Putamen (tissue), 1 donor: ENCODE measurements around the gene THSD1.

ENCODE experiments used
- DNase-seq: peaks from one replicate; pipeline ENCODE4 v3.0.0-alpha.2; 2016; ENCODE audit warnings: low spot score

THSD1 gene

GRCh38 chr13:52405767-52406494 is at the start of gene THSD1:
Gene THSD1 (minus strand): TSS chr13:52406172. CDS start chr13:52402600, 3,572 bp downstream.
- DNase-seq: no peak

DNA sequence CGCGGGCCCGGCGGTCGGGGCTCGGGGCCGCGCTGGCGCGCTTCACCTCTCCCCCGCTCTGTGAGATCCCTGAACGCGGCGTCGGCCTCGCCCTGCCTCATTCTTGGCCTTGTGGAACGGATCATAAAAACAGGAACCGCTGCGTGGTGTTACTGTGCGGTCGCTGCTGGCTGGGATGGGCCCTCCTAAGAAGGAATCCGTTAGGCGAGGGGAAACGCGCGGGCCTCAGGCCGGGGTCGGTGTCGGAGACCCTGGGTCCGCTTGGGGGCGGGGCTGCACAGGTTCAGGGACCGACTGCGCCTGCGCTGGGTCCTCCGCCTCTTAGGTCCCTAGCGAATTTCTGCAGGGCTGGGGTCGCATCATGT is 49.7 kb upstream of the THSD1 start:
- DNase-seq: peak; percentile 49

DNA sequence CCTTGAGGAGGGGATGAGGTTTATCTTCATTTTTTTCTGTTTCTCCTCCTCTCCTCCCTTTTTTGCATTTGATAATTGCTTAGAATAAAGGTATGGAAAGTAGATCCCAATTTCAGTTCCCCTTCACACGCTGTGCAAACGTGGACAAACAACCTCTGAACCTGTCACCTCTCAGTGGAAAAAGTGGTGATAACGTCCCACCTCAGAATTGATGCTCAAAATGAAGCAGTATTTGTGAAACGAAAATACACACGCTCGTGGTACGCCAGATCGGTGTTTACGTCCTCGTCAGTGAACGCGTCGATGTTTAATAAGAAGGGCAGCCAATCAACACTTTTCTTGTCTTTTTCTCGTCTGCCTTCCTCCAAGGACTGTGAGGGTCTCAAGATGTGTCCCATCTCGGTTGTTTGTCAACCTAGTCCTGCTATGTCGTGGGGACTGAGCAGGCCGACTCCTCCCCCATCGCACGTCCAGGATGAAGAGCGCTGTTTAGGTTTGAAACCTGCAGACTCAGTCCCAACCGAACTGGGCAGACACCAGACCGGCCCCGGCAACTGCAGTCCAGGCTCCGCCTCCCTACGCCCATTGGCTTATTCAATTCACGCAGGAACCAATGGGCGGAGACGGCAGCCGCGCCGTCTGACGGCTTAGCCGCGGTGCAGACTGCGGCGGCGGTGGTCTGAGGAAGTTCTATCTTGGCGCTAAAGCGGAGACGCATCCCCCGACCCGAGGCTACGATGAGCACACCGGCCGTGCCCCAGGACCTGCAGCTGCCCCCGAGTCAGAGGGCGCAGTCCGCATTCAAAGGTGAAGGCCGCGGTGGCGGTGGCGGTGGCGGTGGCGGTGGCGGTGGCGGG is 49.1 kb upstream of the THSD1 start, which contains the start of gene CKAP2:
TSS of gene CKAP2 (plus strand) at position 659 of the 857 bp plus-strand sequence. CDS start at position 738, 79 bp downstream.
- peak; percentile 90 for DNase-seq

- no peak for DNase-seq
These were observed 48.5 kb upstream of the THSD1 start for GRCh38 chr13:52454459-52454819.

GRCh38 chr13:52452470-52452869 is 46.5 kb upstream of the THSD1 start:
- DNase-seq: no peak

GRCh38 chr13:52451135-52451804 is 45.3 kb upstream of the THSD1 start:
- no peak for DNase-seq

DNA sequence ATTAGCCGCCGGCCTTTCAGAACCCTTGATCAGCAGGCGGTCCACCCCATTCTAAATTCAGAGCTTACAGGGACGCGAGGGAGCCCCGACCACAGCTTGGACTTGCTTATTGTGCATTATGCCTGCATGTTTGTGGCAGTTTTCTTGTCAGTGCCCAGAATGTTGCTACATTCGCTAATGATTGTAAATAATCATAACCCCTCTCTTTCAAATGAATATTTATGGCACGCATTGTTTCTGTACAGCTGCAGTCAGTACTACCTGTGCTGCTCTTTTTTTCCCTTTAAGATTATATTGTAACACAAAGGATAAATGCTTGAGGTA is 44.8 kb upstream of the THSD1 start:
- no peak for DNase-seq

DNA sequence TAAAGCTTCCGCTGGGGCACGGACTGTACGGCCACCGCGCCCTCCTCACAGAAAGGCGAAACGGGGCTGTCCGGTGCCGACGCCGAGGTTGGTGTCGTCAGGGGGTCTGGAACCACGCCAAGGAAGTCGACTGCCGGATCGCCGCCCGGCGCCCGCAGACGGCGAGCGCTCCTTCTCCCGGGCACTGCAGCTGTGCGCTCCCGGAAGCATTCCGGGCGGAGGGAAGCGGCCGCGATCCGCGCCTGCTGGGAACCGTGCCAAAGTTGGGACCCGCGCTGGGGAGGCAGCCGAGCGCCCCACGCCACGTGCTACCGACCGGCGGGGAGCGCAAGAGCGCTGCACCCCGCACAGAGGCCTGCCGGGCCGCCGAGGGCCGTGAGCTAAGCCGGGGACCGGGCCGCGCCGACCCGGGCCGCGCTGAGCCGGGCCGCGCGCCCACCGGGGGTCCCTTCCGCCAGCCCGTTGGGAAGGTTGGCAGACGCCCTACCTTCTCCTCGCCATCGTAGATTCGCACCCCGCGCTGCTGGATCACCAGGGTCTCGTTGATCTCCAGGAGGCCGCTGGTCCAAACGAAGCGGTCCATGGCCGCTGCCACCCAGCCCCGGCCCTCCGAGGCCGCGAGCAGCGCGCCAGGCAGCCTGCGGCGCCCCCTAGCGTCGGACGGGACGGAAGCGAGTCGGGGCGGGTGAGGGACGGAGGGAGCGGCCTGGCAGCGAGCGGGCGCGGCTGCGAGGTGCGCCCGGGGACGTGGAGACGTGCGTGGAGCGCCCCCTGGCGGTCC is 44.2 kb upstream of the THSD1 start, which contains the start of gene VPS36:
TSS of gene VPS36 (minus strand) at position 623 of the 781 bp plus-strand sequence. CDS start at position 583, 40 bp downstream.
- DNase-seq: peak; percentile 95

DNA sequence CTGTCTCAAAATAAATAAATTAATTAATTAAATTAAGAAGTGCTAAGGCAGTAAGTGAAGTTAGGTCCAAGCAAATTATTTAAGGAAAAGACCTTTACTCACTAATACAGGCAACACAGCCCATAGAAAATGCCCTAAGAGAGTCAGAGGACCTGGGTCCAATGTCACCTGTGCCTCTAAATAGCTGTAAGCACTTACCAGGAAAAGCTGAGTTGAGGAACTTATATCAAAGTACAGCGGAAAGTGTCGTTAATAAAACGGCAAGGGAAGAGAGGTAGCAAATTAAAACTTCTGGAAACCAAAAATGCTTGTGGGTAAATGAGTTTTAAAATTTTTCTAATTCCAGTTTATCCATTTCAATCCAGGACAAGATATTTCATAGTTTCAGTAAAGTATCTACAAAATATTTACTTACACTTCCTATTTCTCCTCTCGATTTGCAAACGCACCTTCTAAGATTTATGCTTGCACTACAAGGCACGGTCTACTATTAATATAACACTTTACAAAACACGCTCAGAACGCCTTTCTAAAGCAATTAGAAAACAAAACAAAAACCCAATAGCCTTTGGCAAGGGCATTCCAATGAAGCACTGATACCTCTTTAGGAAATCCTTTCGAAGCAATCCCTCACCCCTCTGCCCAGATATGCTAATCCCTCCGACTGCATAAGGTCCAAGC is 43.5 kb upstream of the THSD1 start:
- DNase-seq: no peak

DNA sequence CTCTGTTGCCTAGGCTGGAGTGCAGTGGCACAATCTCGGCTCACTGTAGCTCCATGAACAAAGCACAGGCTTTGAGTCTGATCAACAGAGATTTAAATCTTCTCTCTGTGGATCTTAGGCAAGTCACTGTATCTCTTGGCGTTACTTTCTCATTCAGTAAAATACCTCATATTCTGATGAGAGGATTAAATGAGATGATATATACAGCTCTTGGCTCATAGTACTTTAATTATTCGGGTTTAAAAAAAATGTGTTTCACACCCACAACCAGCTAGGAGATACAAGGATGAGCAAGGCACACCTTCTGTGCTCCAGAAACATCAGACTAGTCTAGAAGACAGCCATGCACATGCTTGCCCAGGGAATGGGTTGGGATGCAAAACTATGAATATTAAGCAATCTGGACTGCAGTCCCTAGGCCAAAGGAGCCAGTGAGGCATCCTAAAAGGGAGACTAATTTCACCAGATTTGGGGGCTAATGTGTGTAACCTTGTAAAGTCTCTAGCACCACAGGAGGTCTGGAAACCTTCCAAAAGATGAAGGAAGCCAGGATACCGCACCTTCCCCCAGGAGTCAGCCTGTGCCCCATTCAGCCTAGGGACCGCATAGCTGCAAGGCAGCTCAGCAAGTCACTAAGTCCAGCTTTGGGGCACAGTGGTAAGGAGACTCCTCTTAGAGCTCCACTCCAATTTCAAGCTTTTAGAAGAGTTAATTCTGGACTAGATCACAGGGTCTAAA is 42.0 kb upstream of the THSD1 start:
- no peak for DNase-seq

- no peak for DNase-seq
These were observed 41.4 kb upstream of the THSD1 start for GRCh38 chr13:52447354-52447753.

- no peak for DNase-seq
These were observed 40.3 kb upstream of the THSD1 start for GRCh38 chr13:52446265-52446664.

- DNase-seq: no peak
These were observed 26.5 kb upstream of the THSD1 start for GRCh38 chr13:52432456-52432855.

DNA sequence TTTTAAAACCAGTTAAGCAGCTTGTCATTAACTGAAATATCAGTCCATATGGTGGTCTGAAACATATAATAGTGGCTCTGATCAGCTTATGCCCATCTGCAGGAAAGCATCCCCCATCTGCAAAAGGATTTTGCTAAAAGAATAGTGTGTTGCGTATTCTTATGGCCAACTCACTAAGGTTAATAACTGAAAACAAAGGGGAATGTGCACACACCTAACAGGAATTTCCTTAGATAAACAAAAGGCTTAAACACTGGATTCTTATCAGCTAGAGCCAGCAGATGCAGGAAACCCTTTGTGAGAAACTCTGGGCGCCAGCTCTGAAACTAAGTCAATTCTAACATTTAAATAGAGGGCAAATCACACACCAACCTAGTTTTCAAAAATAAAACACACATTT is 22.3 kb upstream of the THSD1 start:
- DNase-seq: no peak

DNA sequence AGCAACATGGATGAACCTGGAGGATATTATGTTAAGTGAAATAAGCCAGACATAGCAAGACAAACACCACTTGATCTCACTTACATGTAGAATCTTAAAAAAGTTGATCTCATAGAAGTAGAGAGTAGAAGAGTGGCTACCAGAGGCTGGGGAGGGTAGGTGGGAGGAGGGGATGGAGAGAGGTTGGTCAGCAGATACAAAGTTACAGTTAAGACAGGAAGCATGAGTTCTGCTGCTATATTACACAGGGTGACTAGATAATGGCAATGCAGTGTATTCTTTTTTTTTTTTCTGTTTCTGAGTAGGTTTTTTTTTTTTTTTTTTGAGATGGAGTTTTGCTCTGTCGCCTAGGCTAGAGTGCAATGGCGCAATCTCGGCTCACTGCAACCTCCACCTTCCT is 15.2 kb upstream of the THSD1 start:
- no peak for DNase-seq

- DNase-seq: no peak
These were observed 13.1 kb upstream of the THSD1 start for GRCh38 chr13:52419080-52419479.

- DNase-seq: no peak
These were observed 9.0 kb upstream of the THSD1 start for GRCh38 chr13:52414963-52415362.

GRCh38 chr13:52414051-52414450 is 8.1 kb upstream of the THSD1 start:
- no peak for DNase-seq

DNA sequence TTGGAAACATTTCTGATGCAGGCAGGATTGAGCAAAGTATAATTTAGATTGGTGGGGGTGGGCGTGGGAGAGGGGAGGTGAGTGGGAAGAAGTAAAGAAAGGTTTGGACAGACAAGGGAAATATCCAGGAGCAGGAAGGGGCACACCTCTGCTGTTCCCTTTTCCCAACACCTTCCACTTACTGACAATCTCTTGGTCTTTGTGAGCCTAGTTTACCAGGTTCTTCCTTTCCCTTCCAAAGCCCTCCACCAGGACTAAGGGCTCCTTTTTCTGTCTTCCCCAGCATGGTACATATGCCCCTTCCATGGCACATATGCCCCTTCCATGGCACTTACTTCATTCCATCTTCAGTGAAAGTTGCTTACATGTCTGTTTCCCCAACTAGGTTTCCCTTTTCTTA is 6.2 kb upstream of the THSD1 start:
- no peak for DNase-seq

GRCh38 chr13:52411629-52412028 is 5.7 kb upstream of the THSD1 start:
- no peak for DNase-seq
